Astrocyte of the spinal cord (primary cell): Measurements from ENCODE around the gene AHSA1.

Source experiments
- DNase-seq: peaks from one replicate; pipeline ENCODE4 v3.0.0; 2011; ENCODE audit warnings: low read depth, low spot score
- H3K4me3 ChIP-seq: 2 replicates; pipeline ENCODE4 v1.5.1; 2011; ENCODE audit warnings: low read depth, mild to moderate bottlenecking, low read length, moderate library complexity
- CTCF ChIP-seq: IDR thresholded peaks from 2 replicates; pipeline ENCODE4 v1.5.1; 2012; ENCODE audit warnings: low read depth, mild to moderate bottlenecking, low read length, inconsistent platforms
- in situ Hi-C: cut with HindIII; loops from 2 replicates; pipeline ENCODE4 v1.10.0; 2017; ENCODE audit warnings: low sequenced_read_pairs

AHSA1 gene

GRCh38 chr14:77469539-77469938 lies 11.6 kb downstream of the AHSA1 start:
- H3K4me3 ChIP-seq = no peak overlapping the region
- DNase-seq = no peak
- in situ Hi-C loops = no loop called here
- no peak for TF ChIP-seq CTCF

DNA sequence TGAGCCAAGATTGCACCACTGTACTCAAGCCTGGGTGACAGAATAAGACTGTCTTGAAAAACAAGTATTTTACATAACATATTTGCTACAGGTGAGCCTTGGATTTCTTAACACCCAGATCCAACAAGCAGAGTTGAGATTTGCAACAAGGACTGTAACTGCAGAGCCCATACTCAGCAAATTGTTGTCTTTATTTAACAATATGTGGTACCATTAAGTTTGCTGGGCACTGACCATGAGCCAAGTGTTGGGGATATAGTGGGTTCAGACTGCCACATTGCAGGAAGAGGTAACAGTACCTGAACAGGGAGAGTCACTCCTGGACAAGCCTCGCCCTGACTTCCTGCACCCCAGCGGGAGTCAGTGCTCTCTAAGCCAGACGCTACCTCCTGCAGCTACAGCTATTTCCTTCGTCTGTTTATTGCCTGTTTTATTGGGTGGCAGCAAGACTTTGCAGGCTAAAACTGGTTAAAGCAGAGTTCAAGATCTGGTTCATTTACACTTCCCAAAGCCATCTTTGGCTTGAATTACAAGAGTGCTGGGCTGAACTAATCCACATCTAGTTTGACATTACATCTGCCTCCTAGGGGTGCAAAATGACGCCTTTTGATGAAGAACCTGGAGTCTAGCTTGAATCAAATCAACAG lies 12.5 kb downstream of the AHSA1 start:
- no peak overlapping the region for H3K4me3 ChIP-seq
- no peak for DNase-seq
- no peak for TF ChIP-seq CTCF
- in situ Hi-C loops = no loop called here

- in situ Hi-C loops = no loop called here
- no peak for DNase-seq
- TF ChIP-seq CTCF = no peak
- no peak overlapping the region for H3K4me3 ChIP-seq
Observed at GRCh38 chr14:77473921-77474320, 16.0 kb downstream of the AHSA1 start.

DNA sequence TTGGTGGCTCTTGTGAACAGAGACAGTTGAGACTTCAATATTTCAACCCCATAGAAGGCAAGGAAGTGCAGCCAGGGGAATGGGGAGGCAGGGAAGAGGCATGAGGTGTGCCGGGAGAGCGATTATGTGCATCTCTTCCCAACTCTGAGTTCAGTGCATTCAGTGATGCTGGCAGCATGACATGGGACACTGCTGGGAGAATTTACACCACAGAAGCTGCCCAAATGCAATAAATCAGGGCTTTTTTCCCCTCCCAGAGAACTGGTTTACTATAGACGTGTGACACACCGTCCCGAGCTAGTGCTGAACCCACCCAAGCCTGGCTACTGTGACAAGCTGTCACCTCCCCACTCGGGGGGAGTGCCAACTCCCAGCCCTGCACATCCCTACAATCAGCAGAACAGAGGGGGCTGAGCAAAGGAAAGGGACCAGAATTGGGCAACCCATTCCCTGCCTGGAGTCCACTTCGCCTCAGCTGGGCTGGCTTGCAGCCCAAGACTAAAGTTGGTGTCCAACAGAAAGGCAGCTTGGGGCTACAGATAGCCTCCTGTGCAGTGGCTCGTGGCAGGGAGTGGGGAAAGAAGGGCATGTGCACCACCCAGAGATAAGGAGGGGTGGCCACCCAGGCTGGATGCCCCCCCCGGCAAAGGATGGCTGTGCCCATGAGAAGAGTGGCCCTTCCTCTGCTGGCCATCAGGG lies 16.7 kb downstream of the AHSA1 start:
- TF ChIP-seq CTCF = no peak
- in situ Hi-C loops = no loop called here

DNA sequence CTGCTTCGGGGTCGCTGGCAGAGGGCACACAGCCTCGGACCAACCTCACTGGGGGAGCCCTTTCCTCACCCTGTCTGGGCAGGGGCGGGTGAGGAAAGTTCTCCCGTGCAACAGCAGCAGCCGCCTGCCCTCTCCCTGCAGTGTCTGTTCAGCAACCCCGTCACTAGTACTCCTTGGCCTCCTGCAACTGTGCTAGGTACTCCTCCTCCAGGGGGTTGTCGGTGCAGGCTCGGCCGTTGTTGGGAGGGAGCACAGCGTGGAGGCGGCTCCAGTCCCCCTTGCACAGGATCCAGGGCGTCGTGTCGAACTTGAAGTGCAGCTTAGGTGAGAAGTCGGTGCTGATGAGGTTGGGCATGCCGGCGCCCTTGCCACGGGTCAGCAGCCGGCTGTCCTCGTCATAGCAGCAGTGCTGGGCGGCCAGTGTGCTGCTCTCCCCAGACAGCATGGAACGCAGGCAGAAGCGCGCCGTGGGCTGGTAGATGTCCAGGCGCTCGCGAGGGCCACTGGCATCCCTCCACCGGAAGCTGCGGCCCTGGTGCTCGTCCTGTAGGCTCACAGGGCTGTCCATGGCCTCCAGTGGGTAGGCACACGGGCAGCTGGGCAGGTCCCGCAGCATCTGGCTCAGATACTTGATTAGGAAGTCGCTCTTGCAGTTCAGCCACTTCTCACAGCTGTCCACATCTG lies 17.7 kb downstream of the AHSA1 start:
- no peak for TF ChIP-seq CTCF
- DNase-seq = no peak
- in situ Hi-C loops = no loop called here
- H3K4me3 ChIP-seq = no peak overlapping the region

More for the DNA sequence above, 16.7 kb downstream of the AHSA1 start:
- no peak for DNase-seq
- no peak overlapping the region for H3K4me3 ChIP-seq

DNA sequence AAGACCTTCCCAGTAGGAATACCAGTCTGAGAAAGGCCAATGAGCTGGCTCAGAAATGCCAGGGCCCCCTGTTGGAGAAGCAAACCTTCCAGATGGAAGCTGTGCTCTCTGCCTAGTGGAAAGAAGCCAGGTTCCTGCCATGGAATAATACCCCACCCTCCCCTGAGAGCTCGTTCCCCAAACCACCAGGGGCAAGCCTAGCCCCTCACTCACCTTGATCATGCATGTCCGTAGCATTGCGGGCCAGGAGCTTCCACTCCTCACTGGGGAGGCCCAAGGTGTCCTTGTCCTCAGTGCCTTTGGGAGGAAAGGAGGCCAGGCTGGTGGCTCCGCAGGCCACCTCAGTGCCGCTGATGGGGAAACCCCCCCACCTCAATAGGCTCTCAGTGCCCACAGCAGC lies 20.1 kb downstream of the AHSA1 start:
- no peak overlapping the region for H3K4me3 ChIP-seq
- no peak for DNase-seq
- in situ Hi-C loops = no loop called here
- TF ChIP-seq CTCF = no peak
